HG03565 (cell line): Measurements from ENCODE around the gene LZIC.

Source experiments
- ATAC-seq: cut with Tn5 transposase; IDR thresholded peaks from one replicate; pipeline ENCODE4 v1.9.1; 2021; ENCODE audit warnings: mild to moderate bottlenecking, moderate library complexity; ENCODE audit not compliant: unreplicated experiment

The LZIC gene

GRCh38 chr1:9887070-9887469 is 56.1 kb downstream of the LZIC start:
- no peak for ATAC-seq

- ATAC-seq: no peak
Observed at GRCh38 chr1:9886092-9886742, 57.0 kb downstream of the LZIC start.

- ATAC-seq: no peak
Observed at GRCh38 chr1:9884805-9885204, 58.4 kb downstream of the LZIC start.

GRCh38 chr1:9883585-9884449 is 59.4 kb downstream of the LZIC start:
- no peak for ATAC-seq

GRCh38 chr1:9882945-9883303 is 60.3 kb downstream of the LZIC start:
- ATAC-seq: no peak

GRCh38 chr1:9882296-9882944 is 60.8 kb downstream of the LZIC start:
- no peak for ATAC-seq

- no peak for ATAC-seq
Observed at GRCh38 chr1:9881838-9882249, 61.3 kb downstream of the LZIC start.
